K562 (cell line): ENCODE data around the gene DIPK1A. TPM values are rescaled to one million over a fixed set of nuclear protein-coding genes. Genes with fewer than 3 reads are reported as not detected.
A peak's percentile ranks its signal among the peaks of the same experiment; 100 is the strongest.

Experiments used
- CC2D1A ChIP-seq: fragments of 450-650 bp; IDR thresholded peaks from 2 replicates; pipeline ENCODE4 v1.6.1; 2017; ENCODE audit warnings: mild to moderate bottlenecking
- CXXC5 ChIP-seq: fragments of 250-450 bp; sonication (Bioruptor Pico); IDR thresholded peaks from 2 replicates; pipeline ENCODE4 v1.8.0; 2022; ENCODE audit warnings: inconsistent platforms, mild to moderate bottlenecking, moderate library complexity
- FOS ChIP-seq: IDR thresholded peaks from 3 replicates; pipeline ENCODE4 v1.6.1; 2011; ENCODE audit not compliant: insufficient read length; ENCODE audit errors: extremely low read depth
- GABPA ChIP-seq: fragments of 200-800 bp; sonication (Bioruptor generic); conservative IDR thresholded peaks from 2 replicates; pipeline ENCODE4 v1.6.1; 2016; ENCODE audit warnings: low read depth, missing genetic modification characterization, missing compliant biosample characterization
- HDAC3 ChIP-seq: fragments of 450-650 bp; IDR thresholded peaks from 2 replicates; pipeline ENCODE4 v1.6.1; 2018; ENCODE audit warnings: borderline replicate concordance, mild to moderate bottlenecking, moderate library complexity; ENCODE audit not compliant: partially characterized antibody
- KDM1A ChIP-seq, 2 experiments: fragments of 450-650 bp; IDR thresholded peaks; 2 replicates each; pipeline ENCODE4 v1.6.1; 2016; ENCODE audit warnings: mild to moderate bottlenecking in 2 of 2
- MTA1 ChIP-seq: fragments of 450-650 bp; IDR thresholded peaks from 2 replicates; pipeline ENCODE4 v1.6.1; 2017; ENCODE audit warnings: borderline replicate concordance
- NCOA1 ChIP-seq: fragments of 450-650 bp; IDR thresholded peaks from 2 replicates; pipeline ENCODE4 v1.6.1; 2016; ENCODE audit warnings: low read depth
- PCBP1 ChIP-seq: fragments of 200-400 bp; formaldehyde crosslinking; IDR thresholded peaks from 2 replicates; pipeline ENCODE4 v1.6.1; 2018; ENCODE audit warnings: mild to moderate bottlenecking, low read depth, low read length; ENCODE audit not compliant: poor library complexity, severe bottlenecking
- POLR3A ChIP-seq: IDR thresholded peaks from 2 replicates; pipeline ENCODE4 v1.6.1; 2011; ENCODE audit warnings: borderline replicate concordance, mild to moderate bottlenecking, moderate library complexity; ENCODE audit not compliant: insufficient read length, insufficient read depth; ENCODE audit errors: extremely low read depth
- SMAD4 ChIP-seq: fragments of 250-450 bp; sonication (Bioruptor Pico); conservative IDR thresholded peaks from 2 replicates; pipeline ENCODE4 v1.8.0; 2021; ENCODE audit warnings: inconsistent platforms, mild to moderate bottlenecking, moderate library complexity
- SOX6 ChIP-seq: fragments of 450-650 bp; IDR thresholded peaks from 2 replicates; pipeline ENCODE4 v1.6.1; 2014; ENCODE audit warnings: mild to moderate bottlenecking
- YY1 ChIP-seq, 3 experiments: IDR thresholded peaks; 2 replicates each; pipeline ENCODE4 v1.6.1; 2011; ENCODE audit warnings: low read length in 2 of 3, mild to moderate bottlenecking in 2 of 3, moderate library complexity in 2 of 3, borderline replicate concordance in 1 of 3, control low read depth in 1 of 3, low read depth in 1 of 3; ENCODE audit not compliant: insufficient read depth in 3 of 3, insufficient replicate concordance in 2 of 3, control insufficient read depth in 1 of 3, insufficient read length in 1 of 3; ENCODE audit errors: extremely low read depth in 1 of 3
- ZBTB40 ChIP-seq, 2 experiments: fragments of 450-650 bp in 1 of 2; sonication (generic) in 1 of 2; formaldehyde crosslinking in 1 of 2; IDR thresholded peaks; 2 replicates each; pipeline versions ENCODE4 v1.7.1 to v1.9.0; 2016 to 2022; ENCODE audit warnings: inconsistent platforms in 1 of 2, mild to moderate bottlenecking in 1 of 2, missing genetic modification reagents in 1 of 2
- ZNF175 ChIP-seq: fragments of 200-800 bp; sonication (Bioruptor generic); IDR thresholded peaks from 2 replicates; pipeline ENCODE4 v1.6.1; 2016; ENCODE audit warnings: low read depth, mild to moderate bottlenecking, missing genetic modification characterization, missing compliant biosample characterization
- ZNF584 ChIP-seq: fragments of 200-800 bp; sonication (Bioruptor generic); IDR thresholded peaks from 2 replicates; pipeline ENCODE4 v1.6.1; 2016; ENCODE audit warnings: low read depth, mild to moderate bottlenecking, missing genetic modification characterization, missing compliant biosample characterization
- polyA plus RNA-seq, 8 experiments: library from polyadenylated mRNA; depleted of rRNA in 4 of 8; stranded (reverse) in 5 of 8; unstranded in 3 of 8; fragments of >200 nt; fragmentation: Nextera tagmentation in 2 of 8; fragmentation: Illumina TruSeq in 1 of 8; extraction: Ambion mirVana in 2 of 8; extraction: Trizol in 1 of 8; gene quantifications; 2 replicates each; pipeline versions ENCODE4 v1.2.1 to v1.2.3, GENCODE V29; 2011 to 2014; ENCODE audit warnings: inconsistent platforms in 1 of 8, missing spikeins in 1 of 8
- total RNA-seq, 7 experiments: library from RNA; depleted of rRNA in 6 of 7; stranded (reverse); fragments of >200 nt in 6 of 7; fragmentation: Illumina TruSeq in 2 of 7; extraction: Trizol in 2 of 7; gene quantifications; 2 replicates each; pipeline versions ENCODE4 v1.2.1 to v1.2.3, GENCODE V29; 2011 to 2021; ENCODE audit warnings: low replicate concordance in 1 of 7
- TF ChIP-seq, protein P1 (sequence below), 2 experiments: fragments of 450-650 bp; conservative IDR thresholded peaks; 2 replicates each; pipeline ENCODE4 v1.6.1; 2017; ENCODE audit warnings: mild to moderate bottlenecking in 2 of 2, moderate library complexity in 2 of 2

The DIPK1A gene
- total and polyA plus RNA-seq, 9 of the 15 experiments (the other 6 are each of a cell fraction or from before 2014, with no cell fraction given): 0.54 to 2.5 (median 1.3) TPM

- TF ChIP-seq, protein P1, sequence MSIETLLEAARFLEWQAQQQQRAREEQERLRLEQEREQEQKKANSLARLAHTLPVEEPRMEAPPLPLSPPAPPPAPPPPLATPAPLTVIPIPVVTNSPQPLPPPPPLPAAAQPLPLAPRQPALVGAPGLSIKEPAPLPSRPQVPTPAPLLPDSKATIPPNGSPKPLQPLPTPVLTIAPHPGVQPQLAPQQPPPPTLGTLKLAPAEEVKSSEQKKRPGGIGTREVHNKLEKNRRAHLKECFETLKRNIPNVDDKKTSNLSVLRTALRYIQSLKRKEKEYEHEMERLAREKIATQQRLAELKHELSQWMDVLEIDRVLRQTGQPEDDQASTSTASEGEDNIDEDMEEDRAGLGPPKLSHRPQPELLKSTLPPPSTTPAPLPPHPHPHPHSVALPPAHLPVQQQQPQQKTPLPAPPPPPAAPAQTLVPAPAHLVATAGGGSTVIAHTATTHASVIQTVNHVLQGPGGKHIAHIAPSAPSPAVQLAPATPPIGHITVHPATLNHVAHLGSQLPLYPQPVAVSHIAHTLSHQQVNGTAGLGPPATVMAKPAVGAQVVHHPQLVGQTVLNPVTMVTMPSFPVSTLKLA (conservative IDR thresholded peaks at IDR 0.05): peak in 1 of 2 experiments; percentile 51; a peak in 2 of 4 replicates
- TF ChIP-seq FOS (peak; percentile 30), SMAD4 (CRISPR knock-in tag) (peak; percentile 55; the same call in 1 of the 2 replicates), ZBTB40 (IDR thresholded peaks at IDR 0.05) (peak; percentile 48; the same call in 1 of the 2 replicates), ZBTB40 (CRISPR knock-in tag; IDR thresholded peaks at IDR 0.05) (no peak), POLR3A (peak; percentile 50), CXXC5 (peak; percentile 68), GABPA (tag) (peak; percentile 83), NCOA1 (peak; percentile 69; the same call in 1 of the 2 replicates), PCBP1 (no peak), CC2D1A (peak; percentile 94), HDAC3 (peak; percentile 66), YY1 (IDR thresholded peaks at IDR 0.05; ENCODE audit: borderline replicate concordance in 1 of 3, control insufficient read depth in 1 of 3, extremely low read depth in 1 of 3, insufficient read depth in 3 of 3, insufficient read length in 1 of 3, insufficient replicate concordance in 2 of 3, low read depth in 1 of 3, low read length in 2 of 3) (no peak), ZNF584 (CRISPR knock-in tag) (no peak), ZNF175 (0 out of 2 replicates have a peak, but pooled peaks have one; percentile 60), MTA1 (0 out of 2 replicates have a peak, but pooled peaks have one; percentile 27), SOX6 (peak; percentile 97), KDM1A (IDR thresholded peaks at IDR 0.05) (peak; percentile 98)
Observed at GRCh38 chr1:92804721-92805201, 156.5 kb downstream of the DIPK1A start (continued).
